Suprapubic skin (tissue), 4 donors: ENCODE results near the gene SPECC1L. TPM values are rescaled to one million over a fixed set of nuclear protein-coding genes. Genes with fewer than 3 reads are reported as not detected.

ENCODE experiments used
- DNase-seq, 2 donors: peaks; one replicate each; pipeline ENCODE4 v3.0.0-alpha.2; 2019; ENCODE audit warnings: low spot score in 2 of 2
- H3K27ac ChIP-seq: fragments of 200-600 bp; sonication (generic); one replicate; pipeline ENCODE4 v1.5.1; 2019
- H3K27me3 ChIP-seq: fragments of 200-600 bp; sonication (generic); one replicate; pipeline ENCODE4 v1.5.1; 2019
- H3K36me3 ChIP-seq: fragments of 200-600 bp; sonication (generic); one replicate; pipeline ENCODE4 v1.5.1; 2019
- H3K4me1 ChIP-seq: fragments of 200-600 bp; sonication (generic); one replicate; pipeline ENCODE4 v1.5.1; 2019
- H3K4me3 ChIP-seq: fragments of 200-600 bp; sonication (generic); one replicate; pipeline ENCODE4 v1.5.1; 2019; ENCODE audit warnings: mild to moderate bottlenecking
- H3K9me3 ChIP-seq: fragments of 200-600 bp; sonication (generic); one replicate; pipeline ENCODE4 v1.5.1; 2019
- CTCF ChIP-seq, 2 donors: fragments of 200-600 bp in 1 of 2; fragments of 450-650 bp in 1 of 2; sonication (generic) in 1 of 2; IDR thresholded peaks; one replicate each; pipeline ENCODE4 v1.5.1; 2016 to 2019; ENCODE audit warnings: antibody characterized with exemption in 2 of 2, mild to moderate bottlenecking in 1 of 2, moderate library complexity in 1 of 2
- EP300 ChIP-seq: sonication (generic); formaldehyde crosslinking; IDR thresholded peaks from one replicate; pipeline ENCODE4 v1.6.1; 2017; ENCODE audit warnings: antibody characterized with exemption
- POLR2A ChIP-seq, 2 donors: fragments of 450-650 bp; IDR thresholded peaks; one replicate each; pipeline ENCODE4 v1.6.1; 2017; ENCODE audit warnings: antibody characterized with exemption in 2 of 2, mild to moderate bottlenecking in 2 of 2, moderate library complexity in 2 of 2
- POLR2AphosphoS5 ChIP-seq, 3 donors: sonication (generic); formaldehyde crosslinking; IDR thresholded peaks; one replicate each; pipeline ENCODE4 v1.6.1; 2017; ENCODE audit warnings: antibody characterized with exemption in 3 of 3
- WGBS: methylation state at CpG from one replicate; pipeline ENCODE4 v1.1.5; 2018; 5-methylcytosine and 5-hydroxymethylcytosine counted together
- total RNA-seq, 4 donors: library from RNA; depleted of rRNA; stranded (reverse); fragments of >200 nt; gene quantifications; one replicate each; pipeline ENCODE4 v1.1.0, GENCODE V29; 2016

SPECC1L gene
- total RNA-seq, 4 donors from 2014 or later = 15.7 to 28.5 (median 21.4) TPM

- no peak overlapping the region for H3K27ac ChIP-seq
- no peaks in the 10 kb centered on the region for H3K27me3 ChIP-seq
- no peaks in the 10 kb centered on the region for H3K36me3 ChIP-seq
- no peak overlapping the region for H3K4me3 ChIP-seq
- no peaks in the 10 kb centered on the region for H3K4me1 ChIP-seq
- TF ChIP-seq CTCF (IDR thresholded peaks at IDR 0.05) = no peak
- no peak for TF ChIP-seq POLR2A (IDR thresholded peaks at IDR 0.05)
- no peak for TF ChIP-seq EP300
- TF ChIP-seq POLR2AphosphoS5 (IDR thresholded peaks at IDR 0.05) = no peak
- no peak for DNase-seq
- 95% methylated on average over 3 of the region's 3 CpGs for WGBS
- no peaks in the 10 kb centered on the region for H3K9me3 ChIP-seq
Measured at GRCh38 chr22:24465975-24466374, 195.3 kb downstream of the SPECC1L start.

- WGBS = 72% methylated on average over 1 of the region's 1 CpG
- H3K27ac ChIP-seq = no peak overlapping the region
- no peak overlapping the region for H3K4me3 ChIP-seq
- no peaks in the 10 kb centered on the region for H3K36me3 ChIP-seq
- TF ChIP-seq POLR2A (IDR thresholded peaks at IDR 0.05) (no peak), EP300 (no peak)
- H3K4me1 ChIP-seq = no peaks in the 10 kb centered on the region
- DNase-seq = no peak
- no peaks in the 10 kb centered on the region for H3K9me3 ChIP-seq
- H3K27me3 ChIP-seq = no peaks in the 10 kb centered on the region
Measured at GRCh38 chr22:24466716-24467328, 196.2 kb downstream of the SPECC1L start.

GRCh38 chr22:24467340-24467739 is 196.7 kb downstream of the SPECC1L start:
- H3K27ac ChIP-seq = no peak overlapping the region
- H3K4me1 ChIP-seq = no peaks in the 10 kb centered on the region
- TF ChIP-seq EP300 = no peak
- no peaks in the 10 kb centered on the region for H3K27me3 ChIP-seq
- 70% methylated on average over 2 of the region's 2 CpGs for WGBS
- H3K9me3 ChIP-seq = no peaks in the 10 kb centered on the region
- DNase-seq = no peak
- no peaks in the 10 kb centered on the region for H3K36me3 ChIP-seq
- no peak overlapping the region for H3K4me3 ChIP-seq

Other genes with a start within 250 kb of the SPECC1L start
- gene SUSD2, start 89.3 kb upstream of the SPECC1L start, total RNA-seq = 10 to 100 TPM in 3 of 4 donors, 1 to 10 TPM in 1; 5.1 to 41.4 (median 29.0) TPM
- 10 to 100 TPM; 13.4 to 38.8 (median 17.5) TPM for gene GGT5, start 25.7 kb upstream of the SPECC1L start, total RNA-seq
- 1 to 10 TPM; 2.2 to 5.1 (median 3.4) TPM for gene ADORA2A, start 156.8 kb downstream of the SPECC1L start, total RNA-seq
- 1 to 10 TPM in 2 of 4 donors, under 1 TPM in 2; 0.51 to 2.4 (median 1.6) TPM for gene UPB1, start 224.5 kb downstream of the SPECC1L start, total RNA-seq